WERI-Rb-1 (cell line): ENCODE data around the gene ITPKC.
"Not testable (repeated sequence)": the region's sequence is repeated elsewhere in the genome, so short reads cannot be mapped to it uniquely, and the experiment has no call there.

Experiments
- DNase-seq: peaks from one replicate; pipeline ENCODE4 v3.0.0-alpha.2; 2020
- H3K27ac ChIP-seq: fragments of 250-450 bp; sonication (Bioruptor Pico); 2 replicates; pipeline ENCODE4 v1.5.1; 2020; ENCODE audit warnings: mild to moderate bottlenecking, moderate library complexity
- H3K27me3 ChIP-seq: fragments of 250-450 bp; sonication (Bioruptor Pico); 2 replicates; pipeline ENCODE4 v1.5.1; 2021; ENCODE audit warnings: mild to moderate bottlenecking, low read depth, moderate library complexity; ENCODE audit not compliant: insufficient read depth, severe bottlenecking
- H3K36me3 ChIP-seq: fragments of 250-450 bp; sonication (Bioruptor Pico); 2 replicates; pipeline ENCODE4 v1.5.1; 2020; ENCODE audit warnings: mild to moderate bottlenecking, moderate library complexity
- H3K4me3 ChIP-seq: 2 replicates; pipeline ENCODE4 v1.5.1; 2011; ENCODE audit warnings: low read depth, mild to moderate bottlenecking, control low read depth, low read length
- H3K9me3 ChIP-seq: fragments of 250-450 bp; sonication (Bioruptor Pico); 2 replicates; pipeline ENCODE4 v1.5.1; 2021; ENCODE audit warnings: mild to moderate bottlenecking, moderate library complexity; ENCODE audit not compliant: severe bottlenecking
- CTCF ChIP-seq: IDR thresholded peaks from 2 replicates; pipeline ENCODE4 v1.5.1; 2011; ENCODE audit warnings: low read depth, mild to moderate bottlenecking, control low read depth, inconsistent platforms, low read length

Gene ITPKC

GRCh38 chr19:40723661-40724254 is 6.8 kb downstream of the ITPKC start:
- no peak for DNase-seq
- TF ChIP-seq CTCF, result no peak
- H3K9me3 ChIP-seq, result peaks cover 6% of the 10 kb centered on the region
- H3K36me3 ChIP-seq, result peaks cover 31% of the 10 kb centered on the region
- H3K27ac ChIP-seq, result no peak overlapping the region
- H3K27me3 ChIP-seq, result no peaks in the 10 kb centered on the region
- H3K4me3 ChIP-seq, result no peak overlapping the region

DNA sequence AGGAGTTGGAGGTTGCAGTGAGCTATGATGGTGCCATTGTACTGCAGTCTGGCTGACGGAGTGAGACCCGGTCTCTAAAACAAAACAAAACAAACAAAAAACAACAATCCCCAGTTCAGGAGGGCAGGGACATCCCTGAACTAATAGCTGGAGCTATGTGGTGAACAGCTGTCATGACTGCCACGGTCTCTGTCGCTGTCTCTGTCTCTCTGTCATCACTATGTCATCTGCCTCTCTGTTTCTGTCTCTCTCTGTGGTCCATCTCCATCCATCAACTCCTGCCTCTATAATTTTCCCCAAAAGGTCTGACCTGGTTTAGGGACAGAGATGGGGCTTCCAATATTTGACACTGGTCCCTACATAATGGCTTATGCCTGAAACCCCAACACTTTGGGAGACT is 7.4 kb downstream of the ITPKC start:
- no peaks in the 10 kb centered on the region for H3K27me3 ChIP-seq
- H3K36me3 ChIP-seq, result peaks cover 35% of the 10 kb centered on the region
- no peak overlapping the region for H3K4me3 ChIP-seq
- H3K27ac ChIP-seq, result no peak overlapping the region; the same call in 1 of the 2 replicates
- H3K9me3 ChIP-seq, result peaks cover 6% of the 10 kb centered on the region
- TF ChIP-seq CTCF, result no peak
- no peak for DNase-seq

DNA sequence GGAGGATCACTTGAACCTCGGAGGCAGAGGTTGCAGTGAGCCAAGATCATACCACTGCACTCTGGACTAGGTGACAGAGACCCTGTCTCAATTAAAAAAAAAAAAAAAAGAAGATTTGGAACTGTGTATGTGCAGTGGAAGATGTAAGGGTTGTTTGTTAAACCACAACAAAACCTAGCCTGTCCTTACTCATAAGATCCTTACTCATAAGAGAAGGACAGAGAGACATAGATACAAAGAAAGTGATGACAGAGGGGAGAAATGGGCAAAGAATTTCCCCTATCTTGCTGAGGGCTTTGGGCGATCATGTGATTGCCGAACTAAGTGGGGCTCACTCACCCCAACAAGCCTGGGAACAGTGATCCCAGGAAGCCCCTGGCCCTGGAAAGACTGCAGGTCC is 7.9 kb downstream of the ITPKC start:
- Histone ChIP-seq H3K27ac (peak overlapping the region; percentile 85), H3K4me3 (no peak overlapping the region), H3K9me3 (peaks cover 6% of the 10 kb centered on the region), H3K36me3 (peaks cover 37% of the 10 kb centered on the region), H3K27me3 (no peaks in the 10 kb centered on the region)
- DNase-seq, result no peak
- TF ChIP-seq CTCF, result no peak

DNA sequence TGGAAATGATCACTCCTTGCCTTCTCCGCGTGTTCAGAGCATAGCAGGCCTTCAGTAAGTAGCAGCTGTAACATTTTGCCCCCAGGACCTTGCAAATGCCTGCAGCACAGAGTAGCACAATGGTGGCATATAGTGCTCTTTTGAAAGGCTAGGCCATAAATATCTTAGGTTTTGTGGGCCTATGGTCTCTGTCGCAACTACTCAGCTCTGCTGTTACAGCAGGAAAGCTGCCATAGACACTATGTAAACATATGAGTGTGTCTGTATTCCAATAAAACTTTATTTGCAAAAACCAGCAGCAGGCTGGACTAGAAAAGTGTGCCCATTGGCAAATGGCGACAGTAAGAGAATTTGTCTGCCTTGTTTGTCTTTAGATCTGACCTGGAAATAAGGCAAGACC is 9.4 kb downstream of the ITPKC start:
- no peak for TF ChIP-seq CTCF
- Histone ChIP-seq H3K27ac (peak overlapping the region; percentile 85), H3K4me3 (0 out of 2 replicates have a peak overlapping the region, but pooled peaks have one; percentile 1), H3K36me3 (peaks cover 51% of the 10 kb centered on the region), H3K9me3 (peaks cover 6% of the 10 kb centered on the region), H3K27me3 (no peaks in the 10 kb centered on the region)
- DNase-seq, result no peak

- H3K4me3 ChIP-seq, DNase-seq, H3K27me3 ChIP-seq, H3K9me3 ChIP-seq: not testable (repeated sequence)
- Histone ChIP-seq H3K36me3 (peaks cover 55% of the 10 kb centered on the region), H3K27ac (peak overlapping the region; percentile 11; the same call in 1 of the 2 replicates)
Observed at GRCh38 chr19:40730065-40730464, 13.2 kb downstream of the ITPKC start.

- H3K9me3 ChIP-seq, DNase-seq, H3K27me3 ChIP-seq, H3K27ac ChIP-seq, H3K4me3 ChIP-seq: not testable (repeated sequence)
- H3K36me3 ChIP-seq, result peaks cover 66% of the 10 kb centered on the region
Observed at GRCh38 chr19:40732304-40732703, 15.4 kb downstream of the ITPKC start.

GRCh38 chr19:40733149-40733548 is 16.2 kb downstream of the ITPKC start:
- no peak for DNase-seq
- H3K27ac ChIP-seq, result no peak overlapping the region
- peaks cover 63% of the 10 kb centered on the region for H3K36me3 ChIP-seq
- no peaks in the 10 kb centered on the region for H3K27me3 ChIP-seq
- TF ChIP-seq CTCF, result no peak
- no peak overlapping the region for H3K4me3 ChIP-seq
- H3K9me3 ChIP-seq, result no peaks in the 10 kb centered on the region
